Endometrium (tissue), 2 donors: ENCODE results near the gene HSPBAP1.
A peak's percentile ranks its signal among the peaks of the same experiment; 100 is the strongest.
"Not testable (repeated sequence)": the region's sequence is repeated elsewhere in the genome, so short reads cannot be mapped to it uniquely, and the experiment has no call there.

Experiments
- FAIRE-seq: peaks from 2 replicates; lab custom pipeline; 2012; peaks lifted over from hg19 to GRCh38; lab: Jason Lieb, UNC
- donor health status: control.
- donor health status: control.

Gene HSPBAP1

DNA sequence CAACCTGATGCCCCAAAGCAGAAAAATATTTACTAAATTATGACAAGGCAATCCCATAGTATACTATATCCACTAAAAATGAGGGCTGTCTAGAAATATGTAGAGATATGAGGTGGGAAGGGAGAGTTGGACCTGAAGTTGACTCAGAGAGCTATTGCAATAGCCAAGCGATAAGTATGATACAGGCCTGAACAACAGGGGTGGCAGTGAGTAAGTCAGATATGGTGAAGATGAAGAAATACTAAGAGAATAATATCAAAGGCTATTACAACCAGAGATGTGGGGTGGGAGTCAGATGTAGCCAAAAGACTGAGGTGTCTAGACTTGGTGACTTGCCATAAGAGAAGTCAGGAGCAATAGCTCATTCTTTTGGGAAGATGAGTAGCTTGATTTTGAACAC, 9.2 kb downstream of the HSPBAP1 start:
- no peak for FAIRE-seq

DNA sequence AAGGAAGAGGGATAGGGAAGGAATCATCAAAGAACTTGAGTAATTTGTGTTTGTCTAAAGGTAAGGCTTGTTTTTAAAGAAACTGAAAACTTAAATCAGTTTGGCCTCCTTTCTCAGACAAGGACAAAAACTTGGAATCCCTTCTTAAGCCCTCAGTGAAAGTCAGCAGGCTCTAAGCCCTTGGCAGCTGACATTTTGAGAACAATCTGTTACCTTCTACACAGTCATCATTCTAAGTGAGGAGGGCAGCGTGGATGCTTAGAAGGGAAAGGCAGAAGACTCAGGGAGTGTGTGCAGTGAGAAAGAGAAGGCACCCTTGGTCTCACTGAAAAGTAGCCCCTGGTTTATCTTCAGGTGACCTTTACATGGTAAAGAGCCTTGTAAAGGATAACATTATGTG, 10.8 kb downstream of the HSPBAP1 start:
- no peak for FAIRE-seq

DNA sequence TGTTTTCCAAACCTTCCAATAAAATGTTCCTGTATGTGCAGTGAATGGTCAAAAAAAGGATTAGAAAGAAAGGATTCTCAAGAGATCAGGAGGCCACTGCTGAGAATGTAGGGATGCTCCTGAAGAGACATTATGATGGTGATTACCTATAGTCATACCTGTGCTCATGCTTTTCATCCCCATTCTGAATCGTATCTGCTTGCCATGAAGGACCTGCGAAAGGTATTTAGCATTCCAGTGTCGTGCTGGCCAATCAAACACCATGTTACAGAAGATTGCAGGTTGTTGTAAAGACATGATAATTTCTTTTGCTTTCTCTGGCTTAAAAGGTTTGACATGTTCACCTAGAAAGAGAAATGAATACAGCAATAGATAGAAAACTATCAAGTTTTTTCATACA, 16.1 kb downstream of the HSPBAP1 start:
- no peak for FAIRE-seq

DNA sequence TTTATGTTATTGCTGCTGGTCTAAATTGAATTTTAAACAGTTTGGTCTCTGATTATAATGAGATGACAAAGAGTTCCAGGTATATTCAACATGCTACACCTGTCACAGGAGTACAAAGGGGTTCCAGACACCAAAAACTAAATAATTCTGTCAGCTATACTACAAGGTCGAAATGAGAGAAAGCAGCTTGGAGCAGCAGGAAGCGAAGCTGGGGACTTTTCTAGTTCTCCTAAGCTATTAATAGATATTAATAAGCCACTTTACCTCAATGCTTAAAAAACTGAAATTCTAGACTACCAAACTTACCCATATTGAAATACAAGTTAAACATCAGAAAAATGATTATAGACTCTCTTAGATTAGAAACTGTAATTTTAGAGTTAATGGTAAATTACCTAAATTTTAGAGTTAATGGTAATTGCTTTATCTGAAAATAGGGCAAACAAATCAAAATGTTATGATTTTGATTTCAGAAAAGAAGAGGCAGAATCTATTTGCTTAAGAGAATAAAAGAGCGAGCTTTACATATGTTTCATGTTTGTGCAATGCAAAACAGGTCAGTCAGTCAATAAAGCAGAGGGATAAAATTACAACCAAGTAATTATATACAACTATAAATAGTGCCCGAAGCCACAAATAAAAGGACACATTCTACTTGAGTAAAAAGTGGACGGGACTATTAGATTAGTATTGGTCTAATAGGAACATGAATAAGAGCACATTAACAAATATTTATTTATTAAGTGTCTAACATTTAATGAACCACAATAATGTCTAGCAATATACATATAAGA, 16.8 kb downstream of the HSPBAP1 start:
- no peak for FAIRE-seq

DNA sequence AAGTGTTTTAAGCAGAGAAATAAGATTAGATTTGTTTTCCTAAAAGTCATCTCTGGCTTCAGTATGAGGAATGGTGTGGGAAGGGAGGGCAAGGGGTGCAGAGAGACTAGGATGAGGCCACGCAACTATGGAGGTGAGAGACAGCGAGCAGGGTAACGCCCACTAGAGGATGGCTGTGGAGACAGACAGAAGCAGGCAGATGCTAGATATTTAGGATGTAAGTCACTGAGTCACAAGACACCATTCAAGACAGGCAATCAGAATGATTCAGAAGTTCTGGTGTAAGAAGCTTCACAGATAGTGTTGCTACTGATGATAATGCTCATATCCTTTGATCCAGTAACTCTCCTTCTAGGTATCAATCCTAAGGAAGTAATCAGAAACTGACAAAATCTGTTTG, 19.1 kb downstream of the HSPBAP1 start:
- FAIRE-seq = no peak

DNA sequence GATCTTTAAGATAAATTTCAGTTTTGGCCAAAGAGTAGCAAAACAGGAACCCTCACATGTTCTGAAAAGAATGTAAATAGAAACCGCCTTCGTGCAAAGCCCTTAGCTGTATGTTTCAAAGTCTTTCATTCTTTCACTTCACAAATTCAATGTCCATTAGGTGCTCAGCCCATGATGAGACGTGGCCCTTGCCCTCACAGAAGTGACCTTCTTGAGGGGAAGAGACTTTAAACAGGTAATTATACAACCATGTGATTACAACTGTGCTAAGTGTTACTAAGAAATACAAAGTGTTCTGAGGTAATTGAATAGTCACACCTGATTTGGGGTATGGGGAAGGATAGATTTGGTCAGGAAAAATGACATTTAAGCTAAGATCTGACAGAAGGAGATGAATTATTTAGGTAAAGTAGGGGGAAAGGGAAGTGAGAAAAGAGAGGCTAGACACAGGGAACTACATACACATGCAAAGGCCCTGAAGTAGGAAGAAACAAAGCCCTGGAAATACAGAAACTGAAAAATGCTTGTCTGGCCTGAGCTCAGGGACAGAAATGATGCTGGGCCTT, 19.6 kb downstream of the HSPBAP1 start:
- FAIRE-seq = no peak

DNA sequence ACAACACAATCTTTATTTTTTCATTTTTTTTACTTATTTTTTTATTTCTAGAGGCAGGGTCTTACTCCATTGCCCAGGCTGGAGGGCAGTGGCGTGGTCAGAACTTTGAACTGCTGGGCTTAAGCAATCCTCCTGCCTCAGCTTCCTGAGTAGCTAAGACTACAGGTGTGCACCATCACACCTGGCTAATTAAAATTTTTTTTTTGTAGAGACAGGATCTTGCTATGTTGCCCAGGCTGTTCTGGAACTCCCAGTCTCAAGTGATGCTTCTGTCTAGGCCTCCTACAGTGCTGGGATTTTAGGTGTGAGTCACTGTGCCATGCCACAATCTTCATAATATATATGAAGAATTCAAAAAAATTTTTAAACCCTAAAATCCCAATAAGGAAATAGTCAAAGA, 20.8 kb downstream of the HSPBAP1 start:
- no peak for FAIRE-seq

DNA sequence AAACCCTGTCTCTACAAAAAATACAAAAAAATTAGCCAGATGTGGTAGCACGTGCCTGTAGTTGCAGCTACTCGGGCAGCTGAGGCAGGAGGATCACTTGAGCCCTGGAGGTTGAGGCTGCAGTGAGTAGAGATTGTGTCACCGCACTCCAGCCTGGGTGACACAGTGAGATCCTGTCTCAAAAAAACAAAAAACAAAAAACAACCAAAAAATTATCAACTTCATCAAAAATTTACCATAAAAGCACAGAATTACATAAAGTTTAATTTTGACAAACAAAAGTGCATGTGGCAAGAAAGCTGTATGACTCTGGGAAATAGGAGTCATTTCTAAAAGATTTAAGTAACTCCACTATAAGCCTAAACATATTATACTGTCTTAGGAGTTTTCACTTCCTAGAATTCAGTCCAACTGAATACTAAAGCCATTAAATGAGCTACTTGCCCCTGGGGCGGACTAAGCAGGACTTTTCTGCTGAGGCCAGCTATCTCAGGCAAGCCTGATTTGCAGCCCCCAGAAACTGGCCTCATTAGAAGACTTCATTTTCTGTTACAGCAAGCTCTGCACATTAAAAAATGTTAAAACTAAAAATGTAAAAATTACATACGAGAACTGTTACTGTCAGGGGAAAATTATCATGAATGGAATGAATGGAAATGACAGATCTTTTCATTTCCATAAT, 23.0 kb downstream of the HSPBAP1 start:
- FAIRE-seq = no peak

DNA sequence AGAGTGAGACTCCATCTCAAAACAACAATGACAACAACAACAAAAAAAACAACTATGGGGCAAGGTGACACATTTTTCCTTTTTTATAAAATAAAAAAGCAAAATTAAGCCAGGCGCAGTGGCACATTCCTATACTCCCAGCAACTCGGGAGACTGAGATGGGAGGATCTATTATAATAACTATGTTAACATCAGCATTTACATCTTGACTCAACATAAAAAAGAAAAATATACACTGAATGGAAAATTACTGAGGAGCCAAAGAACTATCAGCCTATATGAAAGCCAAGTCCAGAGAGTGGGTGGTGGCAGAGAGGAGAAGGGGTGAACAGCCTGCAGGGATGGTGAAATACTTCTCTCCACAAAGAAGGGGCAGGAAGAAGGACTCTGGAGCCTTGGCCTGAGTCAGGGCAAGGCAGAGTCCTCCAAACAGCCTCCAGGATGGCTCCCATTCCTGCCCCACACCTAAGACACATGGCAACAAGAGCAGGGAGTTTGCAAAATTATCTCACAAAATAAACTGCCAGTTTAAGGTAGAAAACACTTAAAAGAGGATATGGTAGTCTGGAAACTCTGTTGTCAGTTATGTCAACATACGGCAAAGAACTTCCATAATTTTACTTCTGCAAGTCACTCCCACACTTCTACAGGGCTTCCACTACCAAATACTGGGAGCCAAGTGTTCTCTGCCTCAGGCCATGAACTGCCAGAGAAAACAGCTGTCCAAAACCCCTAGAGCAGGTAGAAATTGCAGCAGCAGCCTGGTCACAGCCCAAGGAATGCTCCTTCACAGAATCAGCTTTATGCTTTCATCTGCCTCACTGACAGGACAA, 25.9 kb downstream of the HSPBAP1 start:
- no peak for FAIRE-seq

DNA sequence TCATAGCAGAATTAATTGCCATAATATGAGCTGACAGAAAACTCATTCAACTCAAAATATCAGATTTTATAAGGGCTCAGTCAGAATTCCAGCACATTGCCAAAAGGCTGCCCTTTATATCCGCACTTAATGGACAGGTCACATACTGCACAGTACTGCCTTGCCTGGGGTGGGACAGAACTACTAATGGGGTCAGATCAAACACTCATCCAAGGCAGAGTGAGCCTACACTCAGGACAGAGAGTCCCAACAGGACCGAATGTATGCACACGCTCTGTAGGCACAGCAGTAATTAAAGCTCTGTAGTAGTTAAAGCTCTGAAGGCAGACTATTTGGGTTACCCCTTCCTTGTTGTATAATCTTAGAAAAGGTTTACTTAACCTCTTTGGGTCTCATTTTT, 27.2 kb downstream of the HSPBAP1 start:
- FAIRE-seq = no peak

DNA sequence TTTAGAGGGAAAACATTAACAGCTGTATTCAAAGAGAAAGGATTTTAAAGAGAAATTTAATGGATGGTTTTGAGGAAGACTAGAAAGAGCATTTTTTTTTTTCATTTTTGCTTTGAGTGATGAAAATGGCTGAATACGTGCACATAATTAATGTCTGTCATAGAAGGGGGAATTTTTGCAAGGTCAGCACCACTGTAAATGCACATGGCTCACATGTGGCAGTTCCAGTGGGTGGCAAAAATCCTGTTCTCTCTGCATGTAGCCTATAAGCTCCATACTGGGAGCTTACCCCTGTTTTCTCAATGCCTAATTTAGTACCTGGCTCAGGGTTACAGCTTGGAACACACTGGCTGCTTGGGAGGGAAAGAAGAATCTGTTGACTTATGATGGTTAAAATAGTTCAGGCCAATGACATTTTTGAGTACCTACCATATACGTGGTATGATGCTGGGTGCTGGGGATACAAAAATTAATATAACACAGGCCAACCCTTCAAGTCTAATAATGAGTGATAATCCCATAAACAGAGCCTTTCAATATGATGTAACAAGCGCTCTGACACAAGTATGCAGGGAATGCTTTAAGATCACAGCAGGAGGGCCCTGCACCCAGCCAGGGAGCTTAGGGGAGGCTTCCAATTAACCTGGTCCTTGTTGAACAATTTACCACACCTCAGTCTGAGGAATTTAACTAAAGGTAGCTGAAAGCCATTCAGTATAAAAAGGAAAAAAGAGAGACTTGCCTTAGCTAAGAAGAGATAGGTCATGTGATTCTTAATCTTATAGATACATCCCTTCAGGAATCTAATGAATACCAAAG, 33.0 kb downstream of the HSPBAP1 start:
- FAIRE-seq = no peak

DNA sequence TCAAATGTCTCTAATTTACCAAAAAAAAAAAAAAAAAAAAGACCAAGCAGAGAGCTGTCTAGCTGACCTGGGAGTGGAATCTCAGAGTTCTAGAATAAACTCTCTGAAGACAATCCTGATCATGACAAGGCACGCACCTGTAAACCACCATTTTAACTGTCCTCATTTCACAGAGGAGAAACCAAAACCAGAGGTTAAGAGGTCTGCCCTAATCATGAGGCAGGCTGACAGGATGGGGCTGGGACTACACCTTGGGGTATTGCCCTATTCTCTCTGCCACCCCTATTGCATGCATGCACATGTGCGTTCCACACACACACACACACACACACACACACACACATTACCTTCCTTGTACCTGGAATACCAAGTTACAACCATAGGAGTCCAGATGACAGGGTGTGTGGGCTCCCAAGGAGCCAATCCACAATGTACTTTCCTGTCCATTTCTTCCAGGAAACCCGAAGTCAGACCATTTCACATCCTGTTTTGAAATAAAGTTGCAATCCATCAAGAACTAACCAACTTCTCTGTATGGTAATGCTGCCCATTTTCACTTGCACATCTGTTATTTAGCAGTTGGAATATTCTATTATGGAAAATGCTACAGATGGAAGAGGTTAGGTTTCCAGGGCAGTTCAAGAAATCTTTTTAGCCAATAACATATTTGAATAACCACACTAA, 34.6 kb downstream of the HSPBAP1 start:
- FAIRE-seq = no peak

DNA sequence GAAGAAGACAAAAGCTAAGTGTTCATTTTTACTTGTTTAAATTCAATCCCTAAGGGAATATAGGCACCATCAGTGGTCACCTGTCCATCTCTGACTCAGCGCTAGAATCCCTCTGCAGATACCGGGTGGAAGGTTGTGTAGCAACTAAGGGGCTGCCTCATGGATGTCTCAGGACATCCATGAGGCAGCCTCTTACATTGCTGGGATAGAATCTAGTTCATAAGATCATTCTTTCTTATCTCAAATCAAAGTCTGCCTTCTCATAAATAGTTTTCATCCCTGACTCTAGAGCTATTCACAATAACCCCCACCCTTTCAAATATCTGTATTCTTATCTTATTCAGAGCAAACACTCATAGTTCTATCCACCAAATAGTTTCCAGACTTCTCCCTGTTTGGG, 38.1 kb downstream of the HSPBAP1 start:
- no peak for FAIRE-seq

DNA sequence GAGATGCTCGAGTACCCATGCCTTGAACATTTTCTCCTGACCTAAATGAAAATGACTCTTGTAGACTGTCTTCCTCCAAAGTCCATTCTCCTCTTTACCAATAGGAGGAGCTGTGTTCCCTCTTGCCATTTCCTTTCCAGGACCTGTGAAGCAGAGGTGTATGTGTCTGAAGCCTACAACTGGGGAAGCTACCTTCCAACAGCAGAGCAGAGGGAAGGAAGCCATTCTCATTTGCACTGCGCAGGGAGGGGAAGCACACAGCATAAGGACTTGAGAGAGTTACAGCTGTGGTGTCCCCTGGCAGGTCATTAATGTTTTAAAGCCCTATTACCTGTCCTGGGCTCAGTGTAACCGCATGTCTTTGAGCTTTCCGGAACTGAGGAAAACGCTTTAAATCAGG, 38.7 kb downstream of the HSPBAP1 start:
- FAIRE-seq = no peak

DNA sequence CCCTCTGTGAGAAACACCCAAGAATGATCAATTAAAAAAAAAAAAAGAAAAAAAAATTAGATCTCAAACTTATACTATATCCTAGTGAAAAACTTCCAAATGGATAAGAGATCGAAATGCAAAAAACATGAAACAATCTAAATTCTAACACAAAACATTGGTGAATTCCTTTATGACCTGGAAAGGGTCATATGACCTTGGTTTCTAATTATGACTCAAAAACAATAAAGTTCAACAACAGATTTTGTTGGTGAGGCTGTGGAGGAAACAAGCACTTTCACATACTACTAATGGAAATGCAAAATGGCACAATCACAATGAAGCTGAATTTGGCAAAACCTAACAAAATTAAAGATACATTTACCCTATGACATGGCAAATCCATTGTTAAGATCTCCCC, 45.3 kb downstream of the HSPBAP1 start:
- no peak for FAIRE-seq

DNA sequence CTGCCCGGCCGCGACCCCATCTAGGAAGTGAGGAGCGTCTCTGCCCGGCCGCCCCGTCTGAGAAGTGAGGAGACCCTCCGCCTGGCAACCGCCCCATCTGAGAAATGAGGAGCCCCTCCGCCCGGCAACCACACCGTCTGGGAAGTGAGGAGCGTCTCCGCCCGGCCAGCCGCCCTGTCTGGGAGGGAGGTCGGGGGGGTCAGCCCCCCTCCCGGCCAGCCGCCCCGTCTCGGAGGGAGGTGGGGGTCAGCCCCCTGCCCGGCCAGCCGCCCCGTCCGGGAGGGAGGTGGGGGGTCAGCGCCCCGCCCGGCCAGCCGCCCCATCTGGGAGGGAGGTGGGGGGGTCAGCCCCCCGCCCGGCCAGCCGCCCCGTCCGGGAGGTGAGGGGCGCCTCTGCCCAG, 46.3 kb downstream of the HSPBAP1 start:
- FAIRE-seq = not testable (repeated sequence)

DNA sequence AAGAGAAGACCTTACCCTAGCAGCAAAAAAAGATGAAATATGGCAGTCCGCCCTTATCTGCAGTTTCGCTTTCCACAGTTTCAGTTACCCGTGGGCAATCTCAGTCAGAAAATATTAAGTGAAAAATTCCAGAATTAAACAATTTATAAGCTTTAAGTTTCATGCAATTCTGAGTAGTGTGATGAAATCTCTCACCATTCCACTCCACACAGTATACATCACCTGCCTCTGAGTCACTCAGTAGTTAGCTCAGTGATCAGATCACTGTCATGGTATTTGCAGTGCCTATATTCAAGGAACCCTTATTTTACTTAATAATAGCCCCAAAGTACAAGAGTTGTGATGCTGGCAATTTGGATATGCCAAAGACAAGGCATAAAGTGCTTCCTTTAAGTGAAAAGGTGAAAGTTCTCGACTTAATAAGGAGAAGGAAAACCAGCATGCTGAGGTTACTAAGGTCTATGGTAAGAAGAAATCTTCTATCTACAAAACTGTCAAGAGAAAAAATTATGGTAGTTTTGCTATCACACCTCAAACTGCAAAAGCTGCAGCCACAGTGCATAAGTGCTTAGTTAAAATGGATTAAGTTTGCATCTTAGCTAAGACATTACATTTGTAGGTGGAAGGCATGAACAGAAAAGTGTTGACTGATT, 48.1 kb downstream of the HSPBAP1 start:
- FAIRE-seq = no peak

DNA sequence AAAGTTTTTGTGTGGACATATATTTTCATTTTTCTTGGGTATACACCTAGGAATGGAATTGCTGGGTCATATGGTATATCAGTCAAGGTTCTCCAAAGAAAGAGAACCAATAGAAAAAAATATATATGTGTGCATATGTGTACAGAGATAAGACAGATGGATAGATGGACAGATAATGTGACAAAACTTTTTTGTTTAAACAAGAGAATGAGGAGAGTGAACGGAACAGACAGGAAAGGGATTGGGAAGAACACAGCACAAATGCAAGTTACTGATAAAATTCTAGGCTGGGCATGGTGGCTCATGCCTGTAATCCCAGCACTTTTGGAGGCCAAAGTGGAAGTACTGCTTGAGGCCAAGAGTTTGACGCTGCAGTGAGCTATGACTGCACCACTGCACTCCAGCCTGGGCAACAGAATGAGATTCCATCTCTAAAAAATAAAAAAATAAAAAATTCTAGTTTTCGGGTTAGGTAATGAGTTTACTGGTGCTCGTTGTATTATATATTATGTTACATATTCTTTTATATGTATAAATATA, 50.0 kb downstream of the HSPBAP1 start:
- FAIRE-seq = no peak

DNA sequence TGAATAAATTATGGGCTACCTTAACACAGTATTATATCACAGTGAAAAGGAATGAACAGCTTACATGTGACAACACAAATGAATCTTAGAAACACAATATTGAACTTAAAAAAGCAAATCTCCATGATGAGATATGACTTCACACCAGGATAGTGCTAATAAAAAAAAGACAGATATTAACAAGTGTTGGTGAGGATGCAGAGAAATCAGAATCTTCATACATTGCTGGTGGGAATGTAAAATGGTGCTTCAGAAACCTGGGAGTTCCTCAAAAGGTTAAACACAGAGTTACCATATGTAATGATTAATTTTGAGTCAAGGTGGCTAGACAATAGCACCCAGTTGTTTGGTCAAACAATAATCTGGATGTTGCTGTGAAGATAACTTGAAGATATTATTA, 51.4 kb downstream of the HSPBAP1 start:
- peak; percentile 37 for FAIRE-seq

DNA sequence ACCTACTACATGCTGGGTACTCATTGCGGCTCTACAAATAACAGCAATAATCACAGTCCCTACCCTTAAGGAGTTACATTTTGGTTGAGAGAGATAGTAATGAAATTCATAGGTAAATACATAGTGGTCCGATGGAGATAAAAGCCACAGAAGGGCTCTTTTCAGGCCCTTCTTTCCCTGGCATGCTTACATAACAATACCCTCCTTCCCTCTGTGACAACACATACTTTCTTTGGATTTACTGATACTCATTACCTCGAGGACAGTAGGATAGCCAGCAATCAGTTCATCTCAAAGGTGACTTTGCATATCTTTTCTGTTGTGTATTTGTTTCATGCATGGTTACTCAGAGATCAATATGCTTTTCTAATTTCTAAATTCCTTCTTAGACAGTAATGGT, 54.5 kb downstream of the HSPBAP1 start:
- FAIRE-seq = no peak
